HG02798 (cell line): ENCODE data around the gene IRF9.

Experiments
- ATAC-seq: cut with Tn5 transposase; IDR thresholded peaks from one replicate; pipeline ENCODE4 v1.9.1; 2021; ENCODE audit warnings: mild to moderate bottlenecking; ENCODE audit not compliant: unreplicated experiment, poor library complexity

IRF9 gene

GRCh38 chr14:24146453-24146977, 14.6 kb upstream of the IRF9 start, which contains the start of gene PSME2:
Gene PSME2 (minus strand): TSS chr14:24146610. CDS start chr14:24146581, 29 bp downstream.
- ATAC-seq, result peak; percentile 67

- ATAC-seq, result peak; percentile 87
Observed at GRCh38 chr14:24146978-24147760, 13.9 kb upstream of the IRF9 start, which contains the start of gene RNF31. Gene RNF31 (plus strand): TSS chr14:24147498. CDS start chr14:24147699, 201 bp downstream.

DNA sequence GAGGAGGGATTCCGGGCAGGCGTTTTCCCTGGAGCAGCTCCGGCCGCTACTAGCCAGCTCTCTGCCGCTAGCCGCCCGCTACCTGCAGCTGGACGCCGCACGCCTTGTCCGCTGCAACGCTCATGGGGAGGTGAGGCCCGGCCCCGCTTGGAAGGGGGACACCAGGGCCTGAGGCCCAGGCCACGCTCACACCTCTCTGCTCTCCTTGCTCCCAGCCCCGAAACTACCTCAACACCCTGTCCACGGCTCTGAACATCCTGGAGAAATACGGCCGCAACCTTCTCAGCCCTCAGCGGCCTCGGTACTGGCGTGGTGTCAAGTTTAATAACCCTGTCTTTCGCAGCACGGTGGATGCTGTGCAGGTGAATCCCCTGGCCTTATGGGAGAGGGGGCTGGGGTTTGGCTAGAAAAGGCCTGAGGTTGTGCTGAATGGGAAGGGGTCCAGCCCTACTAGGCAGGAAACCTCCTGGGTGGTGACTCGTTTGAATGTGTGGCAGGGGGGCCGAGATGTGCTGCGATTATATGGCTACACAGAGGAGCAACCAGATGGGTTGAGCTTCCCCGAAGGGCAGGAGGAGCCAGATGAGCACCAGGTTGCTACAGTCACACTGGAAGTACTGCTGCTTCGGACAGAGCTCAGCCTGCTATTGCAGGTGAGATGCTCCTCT, 13.2 kb upstream of the IRF9 start:
- no peak for ATAC-seq

- ATAC-seq, result no peak
Observed at GRCh38 chr14:24149302-24149969, 11.6 kb upstream of the IRF9 start.

- ATAC-seq, result no peak
Observed at GRCh38 chr14:24150061-24150460, 11.0 kb upstream of the IRF9 start.

GRCh38 chr14:24150567-24150966, 10.5 kb upstream of the IRF9 start:
- ATAC-seq, result no peak

DNA sequence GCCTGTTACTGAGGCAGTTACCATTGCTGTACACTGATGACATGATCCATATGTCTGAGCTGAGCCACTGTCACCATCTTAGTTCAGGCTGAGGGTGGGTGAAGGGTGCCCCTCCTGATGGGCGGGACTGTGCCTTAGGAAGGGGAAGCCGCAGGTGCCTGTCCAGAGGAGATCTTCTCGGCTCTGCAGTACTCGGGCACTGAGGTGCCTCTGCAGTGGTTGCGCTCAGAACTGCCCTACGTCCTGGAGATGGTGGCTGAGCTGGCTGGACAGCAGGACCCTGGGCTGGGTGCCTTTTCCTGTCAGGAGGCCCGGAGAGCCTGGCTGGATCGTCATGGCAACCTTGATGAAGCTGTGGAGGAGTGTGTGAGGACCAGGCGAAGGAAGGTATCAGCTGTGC, 10.1 kb upstream of the IRF9 start:
- no peak for ATAC-seq

DNA sequence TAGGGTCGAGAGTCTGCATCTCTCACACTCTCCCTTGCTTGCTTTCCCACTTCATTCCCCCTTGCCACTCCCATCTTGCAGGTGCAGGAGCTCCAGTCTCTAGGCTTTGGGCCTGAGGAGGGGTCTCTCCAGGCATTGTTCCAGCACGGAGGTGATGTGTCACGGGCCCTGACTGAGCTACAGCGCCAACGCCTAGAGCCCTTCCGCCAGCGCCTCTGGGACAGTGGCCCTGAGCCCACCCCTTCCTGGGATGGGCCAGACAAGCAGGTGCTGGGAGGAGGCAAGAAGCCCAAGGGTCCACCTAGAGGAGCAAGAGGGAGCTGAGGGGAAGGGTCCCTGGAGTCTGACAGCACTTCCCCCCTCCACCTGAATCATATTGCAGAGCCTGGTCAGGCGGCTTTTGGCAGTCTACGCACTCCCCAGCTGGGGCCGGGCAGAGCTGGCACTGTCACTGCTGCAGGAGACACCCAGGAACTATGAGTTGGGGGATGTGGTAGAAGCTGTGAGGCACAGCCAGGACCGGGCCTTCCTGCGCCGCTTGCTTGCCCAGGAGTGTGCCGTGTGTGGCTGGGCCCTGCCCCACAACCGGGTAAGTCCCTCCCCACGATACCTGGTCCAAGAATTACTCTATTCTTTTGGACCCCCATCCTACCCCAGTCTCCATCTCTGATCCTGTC, 9.5 kb upstream of the IRF9 start:
- ATAC-seq, result no peak

DNA sequence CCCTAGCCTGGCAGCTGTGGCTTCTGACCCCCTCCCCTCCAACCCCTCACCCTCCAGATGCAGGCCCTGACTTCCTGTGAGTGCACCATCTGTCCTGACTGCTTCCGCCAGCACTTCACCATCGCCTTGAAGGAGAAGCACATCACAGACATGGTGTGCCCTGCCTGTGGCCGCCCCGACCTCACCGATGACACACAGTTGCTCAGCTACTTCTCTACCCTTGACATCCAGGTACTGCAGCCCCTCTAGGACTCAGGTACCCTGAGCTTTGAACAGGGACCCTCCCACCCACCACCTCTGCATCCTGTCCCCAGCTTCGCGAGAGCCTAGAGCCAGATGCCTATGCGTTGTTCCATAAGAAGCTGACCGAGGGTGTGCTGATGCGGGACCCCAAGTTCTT, 6.0 kb upstream of the IRF9 start:
- ATAC-seq, result no peak

DNA sequence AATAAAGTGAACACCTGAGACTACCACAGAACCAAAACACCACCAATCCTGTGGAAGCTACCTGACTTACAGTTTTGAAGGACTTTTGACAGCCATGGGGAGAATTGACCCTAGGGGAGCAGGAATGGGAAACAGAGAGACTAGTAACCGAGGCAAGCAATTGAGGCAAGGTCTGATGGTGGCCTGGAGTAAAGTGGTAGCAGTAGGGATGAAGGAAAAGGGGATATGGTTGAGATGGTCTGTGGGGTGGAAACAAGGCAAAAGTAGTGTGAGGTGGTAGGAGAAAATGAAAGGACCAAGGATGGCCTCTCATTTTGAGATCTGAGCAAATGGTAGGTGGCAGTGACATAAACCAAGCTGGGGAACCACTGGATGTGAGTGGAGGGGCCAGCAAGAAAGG, 4.2 kb upstream of the IRF9 start:
- ATAC-seq, result no peak

GRCh38 chr14:24157331-24157730, 3.7 kb upstream of the IRF9 start:
- no peak for ATAC-seq

- ATAC-seq, result no peak
Observed at GRCh38 chr14:24159777-24160498, 1.1 kb upstream of the IRF9 start.

DNA sequence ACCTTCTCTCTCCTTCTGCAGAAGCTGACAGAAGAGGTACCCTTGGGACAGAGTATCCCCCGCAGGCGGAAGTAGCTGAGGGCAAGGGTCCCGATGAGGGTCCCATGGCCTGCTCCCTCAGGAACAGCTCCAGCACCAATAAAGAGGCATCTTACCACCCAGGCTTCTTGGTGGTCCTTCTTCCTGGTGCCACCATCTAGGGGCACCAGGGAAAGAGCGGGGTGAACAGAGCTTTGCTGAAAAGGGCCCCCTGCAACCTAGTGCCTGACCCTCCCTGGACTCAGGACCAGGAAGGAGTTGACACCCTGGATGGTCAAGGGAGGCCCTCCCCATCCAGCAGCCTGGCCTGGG, 591 bp upstream of the IRF9 start:
- ATAC-seq, result no peak

GRCh38 chr14:24162093-24162492, 1.0 kb downstream of the IRF9 start:
- no peak for ATAC-seq

DNA sequence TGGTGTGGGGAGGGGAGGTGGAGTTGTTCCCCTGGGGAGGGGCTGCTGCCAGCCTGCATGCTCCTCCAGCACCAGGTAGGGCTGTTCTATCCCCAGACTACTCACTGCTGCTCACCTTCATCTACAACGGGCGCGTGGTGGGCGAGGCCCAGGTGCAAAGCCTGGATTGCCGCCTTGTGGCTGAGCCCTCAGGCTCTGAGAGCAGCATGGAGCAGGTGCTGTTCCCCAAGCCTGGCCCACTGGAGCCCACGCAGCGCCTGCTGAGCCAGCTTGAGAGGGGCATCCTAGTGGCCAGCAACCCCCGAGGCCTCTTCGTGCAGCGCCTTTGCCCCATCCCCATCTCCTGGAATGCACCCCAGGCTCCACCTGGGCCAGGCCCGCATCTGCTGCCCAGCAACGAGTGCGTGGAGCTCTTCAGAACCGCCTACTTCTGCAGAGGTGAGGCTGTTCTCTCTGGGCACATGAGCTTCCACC, 3.5 kb downstream of the IRF9 start:
- ATAC-seq, result no peak

- ATAC-seq, result no peak
Observed at GRCh38 chr14:24165785-24166184, 4.7 kb downstream of the IRF9 start.

GRCh38 chr14:24167469-24168114, 6.5 kb downstream of the IRF9 start:
- no peak for ATAC-seq

GRCh38 chr14:24171422-24172260, 10.6 kb downstream of the IRF9 start, which contains the start of gene REC8:
Gene REC8 (plus strand): TSS chr14:24172080. CDS start chr14:24172553, 473 bp downstream.
- peak; percentile 76 for ATAC-seq
